Mesothelial cell of epicardium (in vitro differentiated cells): ENCODE results near the gene DNM3. TPM values are rescaled to one million over a fixed set of nuclear protein-coding genes. Genes with fewer than 3 reads are reported as not detected.

Experiments
- DNase-seq, 2 experiments: peaks; one replicate each; pipeline ENCODE4 v3.0.0; 2021; ENCODE audit warnings: low spot score in 2 of 2; ENCODE audit not compliant: unreplicated experiment in 2 of 2
- H3K27ac Mint-ChIP-seq: 2 replicates; pipeline ENCODE4 v1.8.0; 2021; ENCODE audit warnings: mixed read lengths
- H3K27me3 Mint-ChIP-seq: 2 replicates; pipeline ENCODE4 v1.8.0; 2021; ENCODE audit warnings: low read depth, mixed read lengths
- H3K36me3 Mint-ChIP-seq: 2 replicates; pipeline ENCODE4 v1.8.0; 2021; ENCODE audit warnings: mixed read lengths
- H3K4me1 Mint-ChIP-seq: 2 replicates; pipeline ENCODE4 v1.8.0; 2021; ENCODE audit warnings: mixed read lengths
- H3K4me3 Mint-ChIP-seq: 2 replicates; pipeline ENCODE4 v1.8.0; 2021; ENCODE audit warnings: mild to moderate bottlenecking, moderate library complexity, mixed read lengths
- H3K9me3 Mint-ChIP-seq: 2 replicates; pipeline ENCODE4 v1.8.0; 2021; ENCODE audit warnings: mixed read lengths
- CTCF ChIP-seq: fragments of 200-600 bp; sonication (generic); IDR thresholded peaks from one replicate; pipeline ENCODE4 v1.5.0; 2021; ENCODE audit warnings: antibody characterized with exemption; ENCODE audit not compliant: unreplicated experiment
- total RNA-seq: library from RNA; stranded (reverse); gene quantifications from 3 replicates; pipeline ENCODE4 v1.2.1, GENCODE V29; 2021

DNM3 gene
- total RNA-seq, 1 donor from 2014 or later, result 5.0 TPM

- no peak for TF ChIP-seq CTCF
- H3K4me3 Mint-ChIP-seq, result no peak overlapping the region
- H3K27me3 Mint-ChIP-seq, result no peaks in the 10 kb centered on the region
- H3K27ac Mint-ChIP-seq, result no peak overlapping the region
- no peaks in the 10 kb centered on the region for H3K36me3 Mint-ChIP-seq
- DNase-seq, result no peak
- H3K9me3 Mint-ChIP-seq, result no peaks in the 10 kb centered on the region
- peaks cover 3% of the 10 kb centered on the region for H3K4me1 Mint-ChIP-seq
These were observed 69.5 kb downstream of the DNM3 start for GRCh38 chr1:171910786-171911185.

- H3K27me3 Mint-ChIP-seq, result no peaks in the 10 kb centered on the region
- H3K36me3 Mint-ChIP-seq, result no peaks in the 10 kb centered on the region
- peaks cover 3% of the 10 kb centered on the region for H3K4me1 Mint-ChIP-seq
- TF ChIP-seq CTCF, result no peak
- no peak for DNase-seq
- no peaks in the 10 kb centered on the region for H3K9me3 Mint-ChIP-seq
- H3K27ac Mint-ChIP-seq, result no peak overlapping the region
- no peak overlapping the region for H3K4me3 Mint-ChIP-seq
These were observed 70.2 kb downstream of the DNM3 start for GRCh38 chr1:171911506-171911905.

GRCh38 chr1:171912509-171913175, 71.3 kb downstream of the DNM3 start:
- Mint-ChIP-seq H3K4me3 (no peak overlapping the region), H3K36me3 (no peaks in the 10 kb centered on the region), H3K4me1 (peaks cover 3% of the 10 kb centered on the region), H3K27me3 (no peaks in the 10 kb centered on the region), H3K27ac (no peak overlapping the region), H3K9me3 (no peaks in the 10 kb centered on the region)
- no peak for TF ChIP-seq CTCF
- no peak for DNase-seq

GRCh38 chr1:171913385-171913784, 72.1 kb downstream of the DNM3 start:
- H3K27me3 Mint-ChIP-seq, result no peaks in the 10 kb centered on the region
- peaks cover 3% of the 10 kb centered on the region for H3K4me1 Mint-ChIP-seq
- H3K27ac Mint-ChIP-seq, result peak overlapping the region; percentile 80
- no peak for DNase-seq
- no peak overlapping the region for H3K4me3 Mint-ChIP-seq
- no peaks in the 10 kb centered on the region for H3K36me3 Mint-ChIP-seq
- no peak for TF ChIP-seq CTCF
- H3K9me3 Mint-ChIP-seq, result no peaks in the 10 kb centered on the region

- Mint-ChIP-seq H3K27ac (no peak overlapping the region), H3K27me3 (no peaks in the 10 kb centered on the region), H3K36me3 (no peaks in the 10 kb centered on the region), H3K9me3 (no peaks in the 10 kb centered on the region), H3K4me1 (peaks cover 8% of the 10 kb centered on the region), H3K4me3 (no peak overlapping the region)
- DNase-seq, result no peak
- no peak for TF ChIP-seq CTCF
These were observed 75.0 kb downstream of the DNM3 start for GRCh38 chr1:171916315-171916771.

- H3K9me3 Mint-ChIP-seq, result no peaks in the 10 kb centered on the region
- peaks cover 8% of the 10 kb centered on the region for H3K4me1 Mint-ChIP-seq
- no peaks in the 10 kb centered on the region for H3K36me3 Mint-ChIP-seq
- no peak overlapping the region for H3K4me3 Mint-ChIP-seq
- TF ChIP-seq CTCF, result no peak
- no peak for DNase-seq
- no peaks in the 10 kb centered on the region for H3K27me3 Mint-ChIP-seq
- H3K27ac Mint-ChIP-seq, result no peak overlapping the region
These were observed 76.0 kb downstream of the DNM3 start for GRCh38 chr1:171917331-171917730.
